NCI-H510A treated with DMSO at 0.1 percent for 48 hours (cell line): ENCODE measurements around the gene KCNA10.
"Not testable (repeated sequence)": the region's sequence is repeated elsewhere in the genome, so short reads cannot be mapped to it uniquely, and the experiment has no call there.

Experiments
- DNase-seq: peaks from one replicate; lab custom pipeline; 2025; lab: John Stamatoyannopoulos, UW

KCNA10 gene

GRCh38 chr1:110533230-110533629 is 14.3 kb upstream of the KCNA10 start:
- peak; percentile 47 for DNase-seq

- no peak for DNase-seq
Measured at GRCh38 chr1:110529011-110529410, 10.0 kb upstream of the KCNA10 start.

- no peak for DNase-seq
Measured at GRCh38 chr1:110526201-110526780, 7.3 kb upstream of the KCNA10 start.

- no peak for DNase-seq
Measured at GRCh38 chr1:110525249-110525595, 6.2 kb upstream of the KCNA10 start.

- peak; percentile 90 for DNase-seq
Measured at GRCh38 chr1:110524311-110525248, 5.6 kb upstream of the KCNA10 start.

- DNase-seq: no peak
Measured at GRCh38 chr1:110523011-110523410, 4.0 kb upstream of the KCNA10 start.

- no peak for DNase-seq
Measured at GRCh38 chr1:110522560-110522959, 3.6 kb upstream of the KCNA10 start.

- no peak for DNase-seq
Measured at GRCh38 chr1:110520827-110521226, 1.9 kb upstream of the KCNA10 start.

- DNase-seq: no peak
Measured at GRCh38 chr1:110515891-110516290, 3.1 kb downstream of the KCNA10 start.

GRCh38 chr1:110515041-110515440 is 3.9 kb downstream of the KCNA10 start:
- no peak for DNase-seq

- DNase-seq: no peak
Measured at GRCh38 chr1:110513511-110513910, 5.5 kb downstream of the KCNA10 start.

- DNase-seq: no peak
Measured at GRCh38 chr1:110511436-110511835, 7.5 kb downstream of the KCNA10 start.

GRCh38 chr1:110510921-110511320 is 8.1 kb downstream of the KCNA10 start:
- DNase-seq: not testable (repeated sequence)

- DNase-seq: no peak
Measured at GRCh38 chr1:110509655-110510054, 9.3 kb downstream of the KCNA10 start.

- DNase-seq: no peak
Measured at GRCh38 chr1:110508028-110508940, 10.7 kb downstream of the KCNA10 start.

GRCh38 chr1:110506541-110506940 is 12.4 kb downstream of the KCNA10 start:
- no peak for DNase-seq

GRCh38 chr1:110505596-110505995 is 13.4 kb downstream of the KCNA10 start:
- no peak for DNase-seq

GRCh38 chr1:110504226-110504625 is 14.7 kb downstream of the KCNA10 start:
- no peak for DNase-seq

- DNase-seq: no peak
Measured at GRCh38 chr1:110503471-110503870, 15.5 kb downstream of the KCNA10 start.

- DNase-seq: no peak
Measured at GRCh38 chr1:110502402-110503151, 16.4 kb downstream of the KCNA10 start.

- no peak for DNase-seq
Measured at GRCh38 chr1:110501488-110502132, 17.4 kb downstream of the KCNA10 start.
